DND-41 (cell line): ENCODE data around the gene MITF.

Experiments
- EZH2 ChIP-seq: IDR thresholded peaks from 3 replicates; pipeline ENCODE4 v1.6.1; 2012; ENCODE audit warnings: borderline replicate concordance, low read depth, mild to moderate bottlenecking, moderate library complexity, low read length, inconsistent platforms; ENCODE audit not compliant: severe bottlenecking
- TF ChIP-seq, protein P1 (sequence below): IDR thresholded peaks from 2 replicates; pipeline ENCODE4 v1.5.1; 2012; ENCODE audit warnings: borderline replicate concordance, low read length, moderate library complexity, mild to moderate bottlenecking; ENCODE audit not compliant: poor library complexity, severe bottlenecking; ENCODE audit errors: extremely low read depth

DNA sequence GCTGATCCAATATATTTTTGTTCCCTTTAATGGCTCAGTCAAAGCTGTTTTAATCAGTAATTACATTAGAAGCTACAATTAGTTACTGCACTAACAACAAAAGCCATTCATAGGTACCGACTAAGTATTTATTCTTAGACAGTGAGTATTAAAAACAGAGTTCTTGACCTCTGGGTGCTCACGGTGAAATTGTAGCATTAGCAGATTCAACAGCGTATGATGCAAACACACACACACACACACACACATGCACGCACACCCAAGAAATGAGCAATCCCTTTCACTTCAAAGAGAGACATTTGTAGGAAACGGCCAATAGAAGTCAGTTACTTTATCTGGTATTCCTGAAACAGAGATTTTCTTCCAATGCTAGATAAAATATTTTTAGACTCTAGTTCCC, 27.0 kb upstream of the MITF start:
- no peak for TF ChIP-seq EZH2
- TF ChIP-seq, protein P1, sequence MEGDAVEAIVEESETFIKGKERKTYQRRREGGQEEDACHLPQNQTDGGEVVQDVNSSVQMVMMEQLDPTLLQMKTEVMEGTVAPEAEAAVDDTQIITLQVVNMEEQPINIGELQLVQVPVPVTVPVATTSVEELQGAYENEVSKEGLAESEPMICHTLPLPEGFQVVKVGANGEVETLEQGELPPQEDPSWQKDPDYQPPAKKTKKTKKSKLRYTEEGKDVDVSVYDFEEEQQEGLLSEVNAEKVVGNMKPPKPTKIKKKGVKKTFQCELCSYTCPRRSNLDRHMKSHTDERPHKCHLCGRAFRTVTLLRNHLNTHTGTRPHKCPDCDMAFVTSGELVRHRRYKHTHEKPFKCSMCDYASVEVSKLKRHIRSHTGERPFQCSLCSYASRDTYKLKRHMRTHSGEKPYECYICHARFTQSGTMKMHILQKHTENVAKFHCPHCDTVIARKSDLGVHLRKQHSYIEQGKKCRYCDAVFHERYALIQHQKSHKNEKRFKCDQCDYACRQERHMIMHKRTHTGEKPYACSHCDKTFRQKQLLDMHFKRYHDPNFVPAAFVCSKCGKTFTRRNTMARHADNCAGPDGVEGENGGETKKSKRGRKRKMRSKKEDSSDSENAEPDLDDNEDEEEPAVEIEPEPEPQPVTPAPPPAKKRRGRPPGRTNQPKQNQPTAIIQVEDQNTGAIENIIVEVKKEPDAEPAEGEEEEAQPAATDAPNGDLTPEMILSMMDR: no peak
